ENCODE measurements around the gene MYO1D.
"Not testable (repeated sequence)": the region's sequence is repeated elsewhere in the genome, so short reads cannot be mapped to it uniquely, and the experiment has no call there.

Gene MYO1D

GRCh38 chr17:32876417-32877163, at the start of gene MYO1D:
MYO1D (minus strand) TSS chr17:32877124; CDS start chr17:32876872, 252 bp downstream.
- peak; percentile 27 for DNase-seq (ENCODE audit: low spot score)

- no peak for DNase-seq (ENCODE audit: low spot score)
These were observed 49.3 kb upstream of the MYO1D start for GRCh38 chr17:32926183-32926582.

- not testable (repeated sequence) for DNase-seq (ENCODE audit: low spot score)
These were observed 47.0 kb upstream of the MYO1D start for GRCh38 chr17:32923905-32924304.

- DNase-seq (ENCODE audit: low spot score) = no peak
These were observed 44.1 kb upstream of the MYO1D start for GRCh38 chr17:32921017-32921416.

- no peak for DNase-seq (ENCODE audit: low spot score)
These were observed 43.4 kb upstream of the MYO1D start for GRCh38 chr17:32920293-32920692.

GRCh38 chr17:32919876-32920275, 43.0 kb upstream of the MYO1D start:
- not testable (repeated sequence) for DNase-seq (ENCODE audit: low spot score)

GRCh38 chr17:32917842-32918241, 40.9 kb upstream of the MYO1D start:
- no peak for DNase-seq (ENCODE audit: low spot score)

GRCh38 chr17:32917081-32917480, 40.2 kb upstream of the MYO1D start:
- DNase-seq (ENCODE audit: low spot score) = no peak

GRCh38 chr17:32916134-32916533, 39.2 kb upstream of the MYO1D start:
- no peak for DNase-seq (ENCODE audit: low spot score)

- no peak for DNase-seq (ENCODE audit: low spot score)
These were observed 38.3 kb upstream of the MYO1D start for GRCh38 chr17:32915245-32915644.

GRCh38 chr17:32914181-32914580, 37.3 kb upstream of the MYO1D start:
- DNase-seq (ENCODE audit: low spot score) = no peak

GRCh38 chr17:32913593-32913992, 36.7 kb upstream of the MYO1D start:
- DNase-seq (ENCODE audit: low spot score) = no peak

GRCh38 chr17:32912218-32912897, 35.4 kb upstream of the MYO1D start:
- no peak for DNase-seq (ENCODE audit: low spot score)

- DNase-seq (ENCODE audit: low spot score) = no peak
These were observed 33.8 kb upstream of the MYO1D start for GRCh38 chr17:32910769-32911168.

- DNase-seq (ENCODE audit: low spot score) = peak; percentile 88
These were observed 33.0 kb upstream of the MYO1D start for GRCh38 chr17:32909787-32910369.

GRCh38 chr17:32907583-32907982, 30.7 kb upstream of the MYO1D start:
- no peak for DNase-seq (ENCODE audit: low spot score)

GRCh38 chr17:32904891-32905290, 28.0 kb upstream of the MYO1D start:
- DNase-seq (ENCODE audit: low spot score) = no peak

GRCh38 chr17:32903774-32904673, 27.1 kb upstream of the MYO1D start:
- no peak for DNase-seq (ENCODE audit: low spot score)

- DNase-seq (ENCODE audit: low spot score) = no peak
These were observed 24.8 kb upstream of the MYO1D start for GRCh38 chr17:32901743-32902142.

GRCh38 chr17:32899236-32900013, 22.5 kb upstream of the MYO1D start:
- DNase-seq (ENCODE audit: low spot score) = no peak

- no peak for DNase-seq (ENCODE audit: low spot score)
These were observed 19.8 kb upstream of the MYO1D start for GRCh38 chr17:32896647-32897258.

All from Ammon's horn (tissue), 1 donor.